OCI-LY1 (cell line): ENCODE results near the gene DENND10.

Experiments used
- H2AFZ ChIP-seq: fragments of 200-600 bp; sonication (generic), shearing (Covaris generic); 2 replicates; pipeline ENCODE4 v1.6.0; 2014; ENCODE audit warnings: antibody characterized with exemption, mild to moderate bottlenecking, low read length
- H3F3A ChIP-seq: fragments of 200-600 bp; sonication (generic), shearing (Covaris generic); 2 replicates; pipeline ENCODE4 v1.6.0; 2014; ENCODE audit warnings: mild to moderate bottlenecking, antibody characterized with exemption, low read length, moderate library complexity; ENCODE audit not compliant: insufficient read depth
- H3K27ac ChIP-seq: fragments of 200-600 bp; sonication (generic); 2 replicates; pipeline ENCODE4 v1.5.1; 2014; ENCODE audit warnings: low read length, mixed run types, mild to moderate bottlenecking, low read depth; ENCODE audit not compliant: poor library complexity, severe bottlenecking
- H3K27me3 ChIP-seq: fragments of 200-600 bp; sonication (generic); 2 replicates; pipeline ENCODE4 v1.6.0; 2014; ENCODE audit warnings: antibody characterized with exemption, mild to moderate bottlenecking, low read length, moderate library complexity; ENCODE audit not compliant: insufficient read depth
- H3K36me3 ChIP-seq: fragments of 200-600 bp; sonication (generic); 2 replicates; pipeline ENCODE4 v1.6.1; 2014; ENCODE audit warnings: mild to moderate bottlenecking, antibody characterized with exemption, low read length, moderate library complexity, mixed read lengths; ENCODE audit not compliant: insufficient read depth
- H3K4me1 ChIP-seq: fragments of 200-600 bp; sonication (generic); 2 replicates; pipeline ENCODE4 v1.5.1; 2014; ENCODE audit warnings: mild to moderate bottlenecking, low read length, moderate library complexity; ENCODE audit not compliant: insufficient read depth, severe bottlenecking
- H3K4me2 ChIP-seq: fragments of 200-600 bp; sonication (generic), shearing (Covaris generic); 2 replicates; pipeline ENCODE4 v1.6.1; 2014; ENCODE audit warnings: low read length
- H3K4me3 ChIP-seq: fragments of 200-600 bp; sonication (generic); 2 replicates; pipeline ENCODE4 v1.5.1; 2014; ENCODE audit warnings: low read length, low read depth, mild to moderate bottlenecking, mixed read lengths; ENCODE audit not compliant: poor library complexity, severe bottlenecking
- H3K79me2 ChIP-seq: fragments of 200-600 bp; shearing (Covaris generic); 2 replicates; pipeline ENCODE4 v1.6.1; 2016; ENCODE audit warnings: mixed run types, low read length, mixed read lengths; ENCODE audit not compliant: insufficient read depth
- H3K9ac ChIP-seq: fragments of 200-600 bp; sonication (generic), shearing (Covaris generic); 2 replicates; pipeline ENCODE4 v1.6.1; 2014; ENCODE audit warnings: mild to moderate bottlenecking, low read length, mixed read lengths
- H3K9me2 ChIP-seq: fragments of 200-600 bp; sonication (generic), shearing (Covaris generic); 2 replicates; pipeline ENCODE4 v1.6.1; 2014; ENCODE audit warnings: low read depth, mild to moderate bottlenecking, low read length, mixed read lengths
- H3K9me3 ChIP-seq: fragments of 200-600 bp; shearing (Covaris generic); 2 replicates; pipeline ENCODE4 v1.6.1; 2014; ENCODE audit warnings: low read length, mixed read lengths
- H4K20me1 ChIP-seq: fragments of 200-600 bp; sonication (generic), shearing (Covaris generic); 2 replicates; pipeline ENCODE4 v1.6.0; 2016; ENCODE audit warnings: mild to moderate bottlenecking, low read length; ENCODE audit not compliant: insufficient read depth
- EZH2 ChIP-seq: fragments of 200-600 bp; sonication (generic), shearing (Covaris generic); IDR thresholded peaks from 2 replicates; pipeline ENCODE4 v1.8.0; 2017; ENCODE audit warnings: borderline replicate concordance, mixed run types, mild to moderate bottlenecking, antibody characterized with exemption, low read length, moderate library complexity, mixed read lengths
- TF ChIP-seq, protein P1 (sequence below): fragments of 200-600 bp; sonication (generic), shearing (Covaris generic); IDR thresholded peaks from 2 replicates; pipeline ENCODE4 v1.5.1; 2017; ENCODE audit warnings: mild to moderate bottlenecking, antibody characterized with exemption, low read length, moderate library complexity, mixed read lengths

Gene DENND10

DNA sequence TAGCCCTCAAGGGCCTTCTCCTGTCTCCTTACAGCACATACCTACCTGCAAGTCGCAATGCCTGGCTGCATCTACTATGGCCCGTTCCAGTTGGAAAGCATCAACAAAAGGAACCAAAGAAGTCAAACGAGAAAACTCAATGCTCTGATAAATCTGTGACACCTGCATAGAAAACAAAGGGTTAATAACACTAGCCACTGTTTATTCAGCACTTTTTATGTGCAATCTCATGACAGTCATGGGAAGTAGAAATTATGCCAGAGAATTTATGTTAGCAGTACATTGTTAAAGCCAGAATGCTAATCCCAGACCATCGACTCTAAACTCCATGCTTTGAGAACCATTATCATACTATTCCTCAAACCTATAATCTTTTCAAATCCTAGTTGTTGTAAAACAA lies 44.4 kb upstream of the DENND10 start:
- no peaks in the 10 kb centered on the region for H3F3A ChIP-seq
- H3K36me3 ChIP-seq, result peaks cover 100% of the 10 kb centered on the region
- H3K79me2 ChIP-seq, result 0 out of 2 replicates have a peak, but pooled peaks cover 5% of the 10 kb centered on the region
- H3K9me2 ChIP-seq, result no peaks in the 10 kb centered on the region
- no peak overlapping the region for H3K4me2 ChIP-seq
- no peak overlapping the region for H3K9ac ChIP-seq
- H3K9me3 ChIP-seq, result no peaks in the 10 kb centered on the region
- no peak overlapping the region for H2AFZ ChIP-seq
- no peak overlapping the region for H3K4me3 ChIP-seq
- no peak for TF ChIP-seq EZH2
- TF ChIP-seq, protein P1, sequence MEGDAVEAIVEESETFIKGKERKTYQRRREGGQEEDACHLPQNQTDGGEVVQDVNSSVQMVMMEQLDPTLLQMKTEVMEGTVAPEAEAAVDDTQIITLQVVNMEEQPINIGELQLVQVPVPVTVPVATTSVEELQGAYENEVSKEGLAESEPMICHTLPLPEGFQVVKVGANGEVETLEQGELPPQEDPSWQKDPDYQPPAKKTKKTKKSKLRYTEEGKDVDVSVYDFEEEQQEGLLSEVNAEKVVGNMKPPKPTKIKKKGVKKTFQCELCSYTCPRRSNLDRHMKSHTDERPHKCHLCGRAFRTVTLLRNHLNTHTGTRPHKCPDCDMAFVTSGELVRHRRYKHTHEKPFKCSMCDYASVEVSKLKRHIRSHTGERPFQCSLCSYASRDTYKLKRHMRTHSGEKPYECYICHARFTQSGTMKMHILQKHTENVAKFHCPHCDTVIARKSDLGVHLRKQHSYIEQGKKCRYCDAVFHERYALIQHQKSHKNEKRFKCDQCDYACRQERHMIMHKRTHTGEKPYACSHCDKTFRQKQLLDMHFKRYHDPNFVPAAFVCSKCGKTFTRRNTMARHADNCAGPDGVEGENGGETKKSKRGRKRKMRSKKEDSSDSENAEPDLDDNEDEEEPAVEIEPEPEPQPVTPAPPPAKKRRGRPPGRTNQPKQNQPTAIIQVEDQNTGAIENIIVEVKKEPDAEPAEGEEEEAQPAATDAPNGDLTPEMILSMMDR, result no peak
- H3K27me3 ChIP-seq, result no peaks in the 10 kb centered on the region
- H4K20me1 ChIP-seq, result peaks cover 2% of the 10 kb centered on the region
- no peak overlapping the region for H3K27ac ChIP-seq
- no peaks in the 10 kb centered on the region for H3K4me1 ChIP-seq

DNA sequence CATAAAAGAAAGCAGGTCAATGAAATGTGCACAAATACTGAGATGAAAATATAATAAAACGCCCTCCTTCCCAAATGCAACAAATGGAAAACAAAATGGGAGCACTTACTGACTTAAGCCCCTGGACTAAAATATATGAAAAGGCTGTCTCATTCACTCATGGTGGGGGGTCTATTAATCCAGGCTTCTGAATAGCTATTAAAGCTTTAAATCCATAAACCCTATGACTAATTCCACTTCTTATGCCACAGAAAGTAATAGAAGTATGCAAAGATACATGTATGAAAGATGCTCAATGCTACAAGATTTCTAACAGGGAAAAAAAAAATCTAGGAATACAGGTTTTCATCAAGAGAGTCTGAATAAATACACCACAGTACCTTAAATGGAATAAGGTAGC lies 43.8 kb upstream of the DENND10 start:
- H3K27ac ChIP-seq, result no peak overlapping the region
- H3K9me2 ChIP-seq, result no peaks in the 10 kb centered on the region
- no peak overlapping the region for H2AFZ ChIP-seq
- no peak overlapping the region for H3K9ac ChIP-seq
- H4K20me1 ChIP-seq, result peaks cover 2% of the 10 kb centered on the region
- 0 out of 2 replicates have a peak, but pooled peaks cover 5% of the 10 kb centered on the region for H3K79me2 ChIP-seq
- no peaks in the 10 kb centered on the region for H3K27me3 ChIP-seq
- no peak overlapping the region for H3K4me3 ChIP-seq
- no peak for TF ChIP-seq EZH2
- TF ChIP-seq, protein P1, result no peak
- H3K4me2 ChIP-seq, result no peak overlapping the region
- H3K36me3 ChIP-seq, result peaks cover 100% of the 10 kb centered on the region
- H3K4me1 ChIP-seq, result no peaks in the 10 kb centered on the region
- H3K9me3 ChIP-seq, result no peaks in the 10 kb centered on the region
- H3F3A ChIP-seq, result no peaks in the 10 kb centered on the region

DNA sequence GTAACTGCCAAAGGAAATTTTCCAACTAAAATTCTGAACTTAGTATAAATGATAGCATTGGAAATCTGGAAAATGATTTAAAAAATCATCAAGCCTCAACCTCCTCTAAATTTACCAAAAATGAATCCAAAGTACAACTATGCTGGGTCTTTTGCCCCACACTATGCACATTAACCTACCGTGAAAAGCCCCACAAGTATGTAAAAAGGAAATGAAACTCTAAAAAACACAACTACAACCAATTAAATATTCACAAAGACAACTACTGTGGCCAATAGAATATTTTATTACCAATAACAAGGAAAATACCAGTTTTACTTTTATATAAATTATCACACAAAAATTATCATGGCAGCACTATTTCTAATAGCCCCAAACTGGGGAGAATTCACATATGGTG lies 42.6 kb upstream of the DENND10 start:
- H3K9me3 ChIP-seq, result no peaks in the 10 kb centered on the region
- peaks cover 2% of the 10 kb centered on the region for H4K20me1 ChIP-seq
- H3K4me2 ChIP-seq, result no peak overlapping the region
- no peaks in the 10 kb centered on the region for H3F3A ChIP-seq
- no peaks in the 10 kb centered on the region for H3K27me3 ChIP-seq
- no peaks in the 10 kb centered on the region for H3K9me2 ChIP-seq
- TF ChIP-seq EZH2, result no peak
- TF ChIP-seq, protein P1, result no peak
- no peak overlapping the region for H3K4me3 ChIP-seq
- no peak overlapping the region for H3K9ac ChIP-seq
- 0 out of 2 replicates have a peak, but pooled peaks cover 5% of the 10 kb centered on the region for H3K79me2 ChIP-seq
- peaks cover 99% of the 10 kb centered on the region for H3K36me3 ChIP-seq
- no peak overlapping the region for H2AFZ ChIP-seq
- no peaks in the 10 kb centered on the region for H3K4me1 ChIP-seq
- no peak overlapping the region for H3K27ac ChIP-seq
